Right lobe of liver (tissue), 4 donors: ENCODE measurements around the gene PCDHB10.
"Not testable (repeated sequence)": the region's sequence is repeated elsewhere in the genome, so short reads cannot be mapped to it uniquely, and the experiment has no call there.

Experiments
- CTCF ChIP-seq, 4 donors: fragments of 200-600 bp in 3 of 4; fragments of 450-650 bp in 1 of 4; IDR thresholded peaks; one replicate each; pipeline versions ENCODE4 v1.5.1 to v1.8.0; 2016 to 2022; ENCODE audit warnings: antibody characterized with exemption in 4 of 4, mild to moderate bottlenecking in 2 of 4
- POLR2A ChIP-seq: fragments of 450-650 bp; IDR thresholded peaks from one replicate; pipeline ENCODE4 v1.6.1; 2017; ENCODE audit warnings: antibody characterized with exemption, mild to moderate bottlenecking
- donor health status: DM: no; HTN: no; CAD: no.
- donor health status: DM: no; HTN: no; CAD: no.
- donor health status: DM: no; HTN: yes; CAD: no.

GRCh38 chr5:141189131-141189530, 3.0 kb upstream of the PCDHB10 start:
- not testable (repeated sequence) for TF ChIP-seq CTCF (IDR thresholded peaks at IDR 0.05); POLR2A
